ENCODE data around the gene MKRN3. TPM values are rescaled to one million over a fixed set of nuclear protein-coding genes. Genes with fewer than 3 reads are reported as not detected.

MKRN3 gene
- total and polyA plus RNA-seq, 2 of the 8 experiments (the other 6 are each of a cell fraction or from before 2014, with no cell fraction given), result not detected

DNA sequence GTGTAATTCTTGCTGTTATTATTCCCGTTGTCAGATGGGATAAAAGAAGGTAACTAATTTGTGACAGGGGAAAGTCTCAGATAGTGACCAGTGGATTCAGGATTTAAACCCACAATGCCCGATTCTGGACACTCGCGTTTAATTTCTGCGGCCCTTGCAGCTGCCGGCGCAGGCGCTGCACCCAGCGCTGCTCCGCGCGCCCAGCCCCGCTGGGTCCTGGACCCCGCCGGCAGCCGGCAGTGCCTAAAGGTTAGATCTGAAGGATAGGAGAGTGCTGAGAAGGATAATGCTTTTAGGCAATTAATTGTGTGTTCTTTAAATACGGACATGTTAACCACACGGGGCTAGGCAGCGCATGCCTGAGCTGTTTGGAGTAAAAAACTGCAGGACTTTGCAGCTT, 3.6 kb upstream of the MKRN3 start:
- FAIRE-seq (no peak), DNase-seq (ENCODE audit: low read depth in 1 of 2, low spot score in 2 of 2) (no peak)
- H3K23me2 ChIP-seq (ENCODE audit: low read depth, low read length), result no peaks in the 10 kb centered on the region
- H3K4me3 ChIP-seq (ENCODE audit: extremely low read depth in 1 of 4, insufficient read depth in 2 of 4, low read depth in 3 of 4, low read length in 4 of 4), result no peak overlapping the region
- no peak overlapping the region for H2BK20ac ChIP-seq (ENCODE audit: low read length)
- no peak overlapping the region for H3K27ac ChIP-seq (ENCODE audit: low read depth, low read length)
- no peak overlapping the region for H3K14ac ChIP-seq (ENCODE audit: insufficient read length)
- H2AFZ ChIP-seq (ENCODE audit: low read length), result no peak overlapping the region
- H4K5ac ChIP-seq (ENCODE audit: insufficient read length, low read depth, low read length), result no peak overlapping the region
- WGBS, 2 experiments (ENCODE audit: extremely low coverage in 1 of 2, insufficient coverage in 1 of 2, insufficient read length in 1 of 2, insufficient replicate concordance in 2 of 2, low coverage in 1 of 2, low lambda C conversion rate in 2 of 2, missing lambda C conversion rate in 1 of 2), result 96% methylated on average over 19 of the region's 19 CpGs; no CpG with 5 or more reads in 1 of the 2 experiments
- no peak overlapping the region for H4K8ac ChIP-seq (ENCODE audit: extremely low read depth, insufficient read depth, low read length)
- H2BK12ac ChIP-seq (ENCODE audit: low read depth, low read length), result no peak overlapping the region
- H3K36me3 ChIP-seq (ENCODE audit: control insufficient read depth in 2 of 4, insufficient read depth in 4 of 4, low read length in 3 of 4), result no peaks in the 10 kb centered on the region
- no peak overlapping the region for H2BK120ac ChIP-seq (replicated peaks; ENCODE audit: low read depth, low read length)
- no peak overlapping the region for H3K4me2 ChIP-seq (ENCODE audit: insufficient read depth in 1 of 2, low read depth in 2 of 2, low read length in 2 of 2)
- no peak overlapping the region for H3K23ac ChIP-seq (ENCODE audit: insufficient read length)
- H3K9me3 ChIP-seq (ENCODE audit: insufficient read depth in 2 of 2, low read depth in 1 of 2, low read length in 1 of 2), result peaks cover 35 to 38% of the 10 kb centered on the region in 2 experiments
- H3K56ac ChIP-seq (replicated peaks; ENCODE audit: insufficient read length, low read depth, low read length), result no peak overlapping the region
- H3K9ac ChIP-seq (replicated peaks in 1 of 4; ENCODE audit: extremely low read depth in 1 of 4, low read depth in 3 of 4, low read length in 3 of 4), result no peak overlapping the region
- H4K91ac ChIP-seq (replicated peaks; ENCODE audit: insufficient read length, low read length), result no peak overlapping the region
- H2BK5ac ChIP-seq (ENCODE audit: low read depth, low read length), result no peak overlapping the region
- no peak overlapping the region for H3K18ac ChIP-seq (ENCODE audit: extremely low read depth, low read length)
- no peaks in the 10 kb centered on the region for H3K27me3 ChIP-seq (replicated peaks in 1 of 4; ENCODE audit: control insufficient read depth in 3 of 4, extremely low read depth in 1 of 4, insufficient read depth in 3 of 4, low read length in 3 of 4)
- no peak overlapping the region for H2BK15ac ChIP-seq (ENCODE audit: low read length)
- H2AK5ac ChIP-seq (ENCODE audit: low read depth, low read length), result no peak overlapping the region
- H3K4ac ChIP-seq (replicated peaks; ENCODE audit: insufficient read length, low read depth, low read length), result no peak overlapping the region
- H4K20me1 ChIP-seq (replicated peaks in 1 of 2; ENCODE audit: control insufficient read depth in 1 of 2, insufficient read depth in 2 of 2, low read length in 2 of 2), result no peaks in the 10 kb centered on the region
- H3K4me1 ChIP-seq (replicated peaks in 1 of 4; ENCODE audit: control insufficient read depth in 3 of 4, insufficient read depth in 4 of 4, low read length in 3 of 4), result no peaks in the 10 kb centered on the region
- H3K79me2 ChIP-seq (ENCODE audit: control insufficient read depth in 1 of 2, insufficient read depth in 2 of 2, low read length in 2 of 2), result no peaks in the 10 kb centered on the region
- ChIA-PET CTCF (ENCODE audit: partially characterized antibody) (no interaction called here), POLR2A (ENCODE audit: partially characterized antibody) (no interaction called here)
- H3K79me1 ChIP-seq (ENCODE audit: low read depth, low read length), result no peaks in the 10 kb centered on the region
- TF ChIP-seq CTCF (IDR thresholded peaks at IDR 0.05; ENCODE audit: control extremely low read depth in 1 of 3, insufficient read depth in 1 of 3, low read depth in 1 of 3, low read length in 3 of 3) (no peak), MAX (IDR thresholded peaks at IDR 0.05) (no peak), RFX5 (IDR thresholded peaks at IDR 0.05; ENCODE audit: borderline replicate concordance, low read depth, low read length) (no peak), SAP30 (IDR thresholded peaks at IDR 0.05; ENCODE audit: insufficient read depth, insufficient replicate concordance, low read length) (no peak), KDM1A (IDR thresholded peaks at IDR 0.05; ENCODE audit: borderline replicate concordance, low read length) (no peak)

Data from H1 (cell line).